ENCODE measurements around the gene POLL.

Gene POLL

GRCh38 chr10:101573885-101574753 lies 13.9 kb downstream of the POLL start:
- peak; percentile 86 for DNase-seq

DNA sequence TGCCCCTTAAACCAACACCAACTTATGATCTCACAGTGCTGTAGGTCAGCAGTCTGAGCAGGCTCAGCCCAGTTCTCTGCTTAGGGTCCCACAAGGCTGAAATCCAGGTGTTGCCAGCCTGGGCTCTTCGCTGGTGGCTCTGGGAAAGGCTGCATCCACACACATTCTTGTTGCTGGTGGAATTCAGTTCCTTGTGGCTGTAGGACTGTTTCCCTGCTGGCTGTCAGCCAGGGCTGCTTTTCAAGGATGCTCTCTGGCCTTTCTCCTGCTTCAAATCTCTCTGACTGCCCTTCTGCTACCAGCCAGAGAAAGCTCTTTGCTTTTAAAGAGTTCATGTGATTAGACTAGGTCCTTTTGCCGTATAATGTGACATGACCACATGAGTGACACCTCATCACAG lies 15.3 kb downstream of the POLL start:
- DNase-seq, result no peak

- DNase-seq, result no peak
Measured at GRCh38 chr10:101572126-101572525, 15.9 kb downstream of the POLL start.

GRCh38 chr10:101571271-101571925 lies 16.7 kb downstream of the POLL start:
- no peak for DNase-seq

DNA sequence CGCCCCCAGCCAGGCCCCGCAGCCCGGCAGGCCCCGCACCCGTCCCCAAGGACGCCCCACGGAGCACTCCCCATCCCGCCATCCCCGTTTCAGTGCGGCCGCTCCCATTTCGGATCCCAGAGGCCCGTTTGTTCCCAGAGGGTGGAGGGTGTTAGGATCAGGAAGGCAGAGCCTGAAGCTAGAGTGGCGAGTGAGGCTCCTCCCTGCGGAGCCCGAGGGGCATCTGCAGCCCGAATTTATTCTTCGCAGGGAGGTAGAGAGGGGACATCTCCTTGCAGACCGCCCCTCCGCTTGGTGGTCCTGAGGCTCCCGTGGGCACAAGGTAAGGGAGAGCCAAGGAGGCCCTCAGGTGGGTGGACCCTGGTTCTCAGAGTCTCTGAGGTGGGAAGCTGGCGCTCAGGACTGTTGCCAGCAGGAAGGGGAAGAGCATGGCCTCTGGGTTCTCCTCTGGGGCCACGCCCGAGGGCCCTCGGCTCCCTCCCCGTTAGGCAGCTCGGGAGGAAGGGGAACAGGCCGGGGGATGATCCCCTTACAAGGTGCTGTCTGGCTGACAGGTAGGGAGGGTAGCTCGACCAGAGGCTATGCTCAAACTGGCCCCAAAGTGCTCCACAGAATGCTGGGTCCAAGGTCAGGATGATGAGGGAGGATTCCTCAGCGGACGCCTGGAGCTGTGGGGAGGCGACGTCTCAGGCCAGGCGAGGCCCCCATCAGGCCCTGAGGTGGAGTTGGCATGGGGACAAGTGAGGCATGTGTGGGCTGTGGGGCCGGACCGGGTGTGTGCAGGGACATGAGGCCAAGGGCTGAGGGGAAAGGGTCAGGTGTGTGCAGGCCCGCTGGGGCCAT lies 17.4 kb downstream of the POLL start:
- DNase-seq, result no peak

- peak; percentile 87 for DNase-seq
Measured at GRCh38 chr10:101569622-101570427, 18.2 kb downstream of the POLL start.

GRCh38 chr10:101569323-101569621 lies 18.8 kb downstream of the POLL start:
- DNase-seq, result no peak

GRCh38 chr10:101568054-101568745 lies 19.9 kb downstream of the POLL start:
- DNase-seq, result no peak

DNA sequence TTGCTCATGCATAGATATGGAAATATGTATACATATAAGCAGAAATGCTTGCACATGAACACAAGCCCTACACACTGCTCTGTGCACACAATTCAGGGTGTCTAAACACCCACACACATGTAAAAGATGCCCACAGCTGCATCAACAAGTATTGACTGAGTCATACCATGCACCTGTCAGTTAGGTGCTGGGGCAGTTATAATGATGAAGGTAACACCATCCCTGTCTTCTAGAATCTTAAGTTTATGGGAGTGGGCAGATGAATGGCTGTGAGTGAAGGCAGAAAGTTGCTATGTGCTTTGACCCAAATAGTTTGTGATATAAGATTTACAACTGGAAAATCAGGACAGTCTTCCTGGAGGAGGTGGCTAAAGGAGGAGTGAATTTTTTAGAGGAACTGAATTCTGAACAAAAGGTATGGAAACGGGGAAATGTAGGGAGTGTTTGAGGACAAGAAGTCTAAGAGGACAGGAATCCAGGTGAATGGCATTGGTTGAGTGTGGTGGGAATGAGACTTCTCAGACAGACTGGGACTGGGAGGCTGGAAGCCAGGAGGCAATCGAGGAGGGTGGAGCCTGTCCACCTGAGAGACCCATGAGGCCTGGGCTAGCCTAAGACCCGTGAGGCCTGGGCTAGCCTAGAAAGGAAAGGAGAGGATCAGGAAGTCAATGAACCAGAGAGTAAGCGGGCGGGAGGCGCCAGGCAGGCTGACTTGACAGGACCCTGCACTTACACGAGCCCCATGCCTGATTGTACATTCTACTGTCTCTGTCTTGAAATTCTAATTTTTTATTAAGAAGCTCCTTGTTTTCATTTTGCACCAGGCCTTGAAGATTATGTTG lies 20.7 kb downstream of the POLL start:
- peak; percentile 32 for DNase-seq

- peak; percentile 78 for DNase-seq
Measured at GRCh38 chr10:101566333-101567164, 21.5 kb downstream of the POLL start.

DNA sequence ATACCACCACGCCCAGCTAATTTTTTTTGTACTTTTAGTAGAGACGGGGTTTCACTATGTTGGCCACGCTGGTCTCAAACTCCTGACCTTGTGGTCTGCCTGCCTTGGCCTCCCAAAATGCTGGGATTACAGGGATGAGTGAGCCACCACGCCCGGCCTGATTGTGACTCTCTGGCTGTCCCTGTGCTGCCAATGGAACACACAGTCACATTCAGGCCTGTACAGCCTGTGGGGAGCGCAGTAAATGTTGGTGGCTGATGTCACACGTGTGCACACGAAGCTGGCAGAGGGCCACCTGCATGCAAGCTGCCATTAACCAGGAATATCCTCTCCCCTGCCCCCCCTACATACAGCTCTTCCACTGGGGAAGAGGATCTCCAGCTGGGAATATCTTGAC lies 22.1 kb downstream of the POLL start:
- DNase-seq, result no peak

DNA sequence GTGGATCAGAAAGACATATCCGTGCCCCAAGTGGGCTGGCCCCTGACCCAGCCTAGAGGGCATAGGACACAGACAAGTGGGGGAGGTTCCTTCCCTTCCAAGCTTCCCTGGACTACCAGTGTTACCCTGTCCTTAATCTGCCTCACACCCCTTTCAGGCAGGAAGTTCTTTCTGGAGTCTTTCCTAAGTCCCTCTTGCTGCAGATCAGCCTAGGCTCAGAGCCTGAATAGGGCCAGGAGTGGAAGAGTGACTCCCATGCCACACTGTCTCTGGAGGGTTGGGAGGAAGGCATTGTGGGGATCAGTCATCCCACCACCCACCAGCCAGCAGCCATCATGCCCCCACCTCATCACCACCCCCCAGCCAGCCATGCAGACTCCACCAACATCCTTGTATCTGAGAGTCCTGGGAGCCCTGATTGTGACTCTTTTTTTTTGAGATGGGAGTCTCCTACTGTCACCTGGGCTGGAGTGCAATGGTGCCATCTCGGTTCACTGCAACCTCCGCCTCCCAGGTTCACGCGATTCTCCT lies 22.6 kb downstream of the POLL start:
- DNase-seq, result no peak

GRCh38 chr10:101564490-101564991 lies 23.5 kb downstream of the POLL start:
- no peak for DNase-seq

- DNase-seq, result no peak
Measured at GRCh38 chr10:101563497-101564040, 24.5 kb downstream of the POLL start.

DNA sequence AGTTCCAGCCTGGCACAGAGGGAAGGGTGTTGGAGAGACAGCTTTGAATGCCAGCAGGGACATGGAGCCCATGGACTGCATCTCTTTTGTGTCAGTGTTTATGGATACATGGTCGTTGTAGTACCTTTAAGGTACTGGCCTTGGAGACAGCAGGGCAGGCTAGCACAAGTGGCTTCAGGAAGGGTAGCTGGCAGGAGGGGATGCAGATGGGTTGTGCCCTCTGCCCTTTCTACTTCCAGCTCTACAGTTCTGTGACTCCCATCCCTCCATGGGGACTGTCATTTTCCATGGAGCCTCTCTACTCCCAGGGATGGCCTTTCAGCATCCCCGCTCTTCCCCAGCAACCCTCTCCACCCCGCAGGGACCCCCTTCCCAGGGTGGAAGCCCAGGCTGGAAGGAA lies 25.1 kb downstream of the POLL start:
- no peak for DNase-seq

DNA sequence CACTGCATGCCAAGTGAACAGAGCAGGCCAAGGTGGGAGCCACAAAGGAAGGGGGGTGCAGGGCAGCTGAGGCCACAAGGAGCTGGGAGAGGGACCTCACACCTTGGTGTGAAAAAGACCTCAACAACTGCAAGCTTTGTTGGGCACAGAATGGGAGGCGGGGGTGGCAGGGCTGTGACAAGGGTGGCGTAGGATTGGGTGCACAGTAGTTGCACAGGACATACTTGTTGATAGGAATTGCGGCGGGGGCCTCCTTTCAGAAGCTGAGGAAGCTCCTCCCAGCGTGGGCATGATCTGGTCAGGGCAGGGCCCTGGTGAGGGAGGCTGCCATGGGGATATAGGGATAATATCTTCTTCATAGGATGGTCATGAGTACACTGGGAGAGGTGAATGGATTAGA lies 25.8 kb downstream of the POLL start:
- DNase-seq, result no peak

DNA sequence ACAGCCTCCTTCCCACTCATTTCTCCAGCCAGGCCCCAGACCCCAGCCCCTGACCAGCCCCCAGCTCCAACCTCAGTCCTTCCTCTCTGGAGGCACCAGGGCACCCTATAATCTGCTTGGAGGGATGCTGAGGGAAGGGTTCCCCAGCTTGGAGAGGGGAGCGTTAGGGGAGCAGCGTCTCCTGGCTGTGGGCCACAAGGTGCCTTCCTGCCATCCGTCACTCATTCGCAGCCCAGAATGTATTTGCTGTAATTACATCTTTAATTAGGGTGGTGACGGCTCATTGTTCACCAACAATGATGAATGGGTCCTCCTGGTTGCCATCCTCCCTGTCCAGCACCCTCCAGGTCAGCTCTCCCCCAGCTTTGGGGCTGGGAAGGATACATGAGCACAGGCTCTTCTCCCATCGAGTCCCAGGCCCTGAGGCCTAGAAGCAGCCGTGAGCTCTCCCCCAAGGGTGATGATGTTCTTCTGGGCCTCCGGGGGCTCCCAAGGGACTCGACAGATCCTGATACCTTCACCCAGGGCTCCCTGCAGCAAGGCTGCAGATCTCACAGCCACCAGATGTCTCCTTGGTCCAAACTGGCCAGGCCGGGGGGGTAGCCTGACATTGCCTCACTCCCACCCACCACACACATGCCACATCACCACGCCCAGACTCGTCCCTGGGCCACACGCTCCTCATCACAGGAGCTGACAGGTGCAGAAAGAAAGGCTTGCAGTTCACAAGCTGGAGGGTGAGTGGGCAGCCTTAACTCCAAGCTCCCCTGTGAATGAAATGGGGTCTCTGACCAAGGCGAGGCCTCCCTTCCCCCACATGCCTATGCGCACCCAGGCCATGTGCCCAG lies 26.8 kb downstream of the POLL start:
- no peak for DNase-seq

DNA sequence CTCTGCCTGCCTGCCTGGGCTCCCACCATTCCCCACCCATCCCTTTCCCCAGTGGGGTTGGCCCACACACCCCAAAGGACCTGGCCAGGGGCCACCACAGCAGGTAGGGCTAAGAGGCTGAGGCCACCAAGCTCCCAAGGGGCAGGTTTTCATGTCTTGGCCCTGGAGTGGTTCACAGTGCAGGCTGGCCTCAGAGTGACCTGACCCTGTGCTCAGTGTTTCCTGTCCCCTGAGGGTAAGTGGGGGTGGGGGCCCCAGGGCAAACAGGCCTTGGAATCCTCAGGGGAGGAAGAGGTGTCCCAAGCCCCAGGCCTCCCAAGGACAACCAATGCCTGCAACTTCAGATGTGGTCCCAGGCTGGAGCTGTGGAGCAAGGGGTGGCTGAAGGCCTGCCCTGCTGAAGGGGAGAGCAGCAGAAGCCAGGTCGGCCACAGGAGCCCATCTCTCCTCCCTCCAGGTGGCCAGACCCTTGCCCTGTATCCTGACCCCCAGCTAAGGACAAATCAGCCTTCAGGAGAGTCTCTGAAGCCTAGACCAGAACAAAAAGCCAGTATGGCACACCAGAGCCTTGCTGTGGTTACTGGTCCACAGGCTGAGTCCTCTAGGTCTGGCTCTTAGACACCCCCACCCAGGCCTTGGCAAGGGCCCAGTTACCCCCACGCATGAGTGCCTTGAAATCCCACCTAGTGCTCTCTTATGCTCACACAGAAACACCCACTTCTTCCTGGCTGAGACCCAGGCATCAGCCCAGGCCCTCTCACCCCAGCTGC lies 27.6 kb downstream of the POLL start:
- no peak for DNase-seq

All from retina (tissue), 1 donor.